K562 (cell line): ENCODE data around the gene GPR32. TPM values are rescaled to one million over a fixed set of nuclear protein-coding genes. Genes with fewer than 3 reads are reported as not detected.

Source experiments
- AFF4 ChIP-seq: sonication (generic); formaldehyde crosslinking; IDR thresholded peaks from 2 replicates; pipeline ENCODE4 v1.8.0; 2023; ENCODE audit warnings: mild to moderate bottlenecking, missing genetic modification reagents
- BHLHE40 ChIP-seq: IDR thresholded peaks from 2 replicates; pipeline ENCODE4 v1.6.1; 2011; ENCODE audit warnings: low read length, improper control_type of control experiment
- CREB3 ChIP-seq: fragments of 450-650 bp; conservative IDR thresholded peaks from 2 replicates; pipeline ENCODE4 v1.6.1; 2016; ENCODE audit warnings: missing genetic modification characterization, low read depth, mild to moderate bottlenecking, missing compliant biosample characterization, moderate library complexity
- EHMT2 ChIP-seq: fragments of 450-650 bp; IDR thresholded peaks from 2 replicates; pipeline ENCODE4 v1.6.1; 2018; ENCODE audit warnings: antibody characterized with exemption
- FOXK1 ChIP-seq: sonication (generic); formaldehyde crosslinking; IDR thresholded peaks from 2 replicates; pipeline ENCODE4 v1.8.0; 2022; ENCODE audit warnings: missing genetic modification reagents, mild to moderate bottlenecking, borderline replicate concordance
- FOXO4 ChIP-seq: fragments of 450-650 bp; formaldehyde crosslinking; IDR thresholded peaks from 2 replicates; pipeline ENCODE4 v1.4.0; 2020; ENCODE audit warnings: mild to moderate bottlenecking, moderate library complexity
- HES1 ChIP-seq: fragments of 450-650 bp; IDR thresholded peaks from 2 replicates; pipeline ENCODE4 v1.6.1; 2016; ENCODE audit warnings: low read depth, mild to moderate bottlenecking, moderate library complexity
- ID3 ChIP-seq, 2 experiments: fragments of 250-450 bp in 1 of 2; fragments of 450-650 bp in 1 of 2; sonication (Bioruptor Pico) in 1 of 2; IDR thresholded peaks; 2 replicates each; pipeline versions ENCODE4 v1.6.1 to v1.8.0; 2016 to 2021; ENCODE audit warnings: mild to moderate bottlenecking in 2 of 2, moderate library complexity in 2 of 2, missing compliant biosample characterization in 1 of 2, missing genetic modification characterization in 1 of 2
- MEF2A ChIP-seq: IDR thresholded peaks from 2 replicates; pipeline ENCODE4 v1.6.1; 2011; ENCODE audit warnings: low read depth, mild to moderate bottlenecking, low read length, moderate library complexity; ENCODE audit not compliant: control insufficient read depth
- NFYB ChIP-seq: IDR thresholded peaks from 2 replicates; pipeline ENCODE4 v1.6.1; 2011; ENCODE audit warnings: mild to moderate bottlenecking, moderate library complexity; ENCODE audit not compliant: insufficient read length; ENCODE audit errors: extremely low read depth
- OTX1 ChIP-seq: fragments of 450-650 bp; formaldehyde crosslinking; IDR thresholded peaks from 2 replicates; pipeline ENCODE4 v1.4.0; 2022; ENCODE audit warnings: mild to moderate bottlenecking
- PHB ChIP-seq: fragments of 250-450 bp; sonication (Bioruptor Pico); IDR thresholded peaks from 2 replicates; pipeline ENCODE4 v1.5.0; 2021
- RAD51 ChIP-seq: fragments of 450-650 bp; IDR thresholded peaks from 2 replicates; pipeline ENCODE4 v1.7.1; 2016; ENCODE audit warnings: low read depth, mild to moderate bottlenecking, borderline replicate concordance
- RBM25 ChIP-seq: fragments of 200-400 bp; formaldehyde crosslinking; IDR thresholded peaks from 2 replicates; pipeline ENCODE4 v1.6.1; 2018; ENCODE audit warnings: low read length, low read depth, moderate library complexity; ENCODE audit not compliant: severe bottlenecking
- SNRNP70 ChIP-seq: fragments of 200-400 bp; formaldehyde crosslinking; optimal IDR thresholded peaks from 2 replicates; pipeline ENCODE3; 2017; ENCODE audit warnings: low read depth, low read length
- USF1 ChIP-seq: sonication (generic); formaldehyde crosslinking; IDR thresholded peaks from 2 replicates; pipeline ENCODE4 v1.9.0; 2022; ENCODE audit warnings: mild to moderate bottlenecking, missing genetic modification reagents
- USF2 ChIP-seq: sonication (generic); formaldehyde crosslinking; IDR thresholded peaks from 2 replicates; pipeline ENCODE4 v1.5.0; 2020; ENCODE audit warnings: missing genetic modification reagents
- ZC3H11A ChIP-seq: IDR thresholded peaks from 2 replicates; pipeline ENCODE4 v1.6.1; 2012; ENCODE audit warnings: low read depth, low read length, improper control_type of control experiment
- ZNF184 ChIP-seq: sonication (generic); formaldehyde crosslinking; IDR thresholded peaks from 2 replicates; pipeline ENCODE4 v1.5.0; 2020; ENCODE audit warnings: missing genetic modification reagents
- ZNF696 ChIP-seq: fragments of 250-450 bp; sonication (Bioruptor Pico); conservative IDR thresholded peaks from 2 replicates; pipeline ENCODE4 v1.4.0; 2020; ENCODE audit warnings: mild to moderate bottlenecking, moderate library complexity
- polyA plus RNA-seq, 8 experiments: library from polyadenylated mRNA; depleted of rRNA in 4 of 8; stranded (reverse) in 5 of 8; unstranded in 3 of 8; fragments of >200 nt; fragmentation: Nextera tagmentation in 2 of 8; fragmentation: Illumina TruSeq in 1 of 8; extraction: Ambion mirVana in 2 of 8; extraction: Trizol in 1 of 8; gene quantifications; 2 replicates each; pipeline versions ENCODE4 v1.2.1 to v1.2.3, GENCODE V29; 2011 to 2014; ENCODE audit warnings: inconsistent platforms in 1 of 8, missing spikeins in 1 of 8
- total RNA-seq, 7 experiments: library from RNA; depleted of rRNA in 6 of 7; stranded (reverse); fragments of >200 nt in 6 of 7; fragmentation: Illumina TruSeq in 2 of 7; extraction: Trizol in 2 of 7; gene quantifications; 2 replicates each; pipeline versions ENCODE4 v1.2.1 to v1.2.3, GENCODE V29; 2011 to 2021; ENCODE audit warnings: low replicate concordance in 1 of 7

The GPR32 gene
- total and polyA plus RNA-seq, 9 of the 15 experiments (the other 6 are each of a cell fraction or from before 2014, with no cell fraction given): not detected

- TF ChIP-seq FOXO4 (CRISPR knock-in tag) (no peak), RBM25 (no peak), CREB3 (tag) (no peak), AFF4 (CRISPR knock-in tag) (no peak), ID3 (CRISPR knock-in tag; IDR thresholded peaks at IDR 0.05) (no peak), ID3 (tag; IDR thresholded peaks at IDR 0.05) (no peak), ZC3H11A (no peak), OTX1 (CRISPR knock-in tag) (no peak), FOXK1 (0 out of 2 replicates have a peak, but pooled peaks have one; percentile 46), NFYB (peak; percentile 61), EHMT2 (no peak), BHLHE40 (no peak), RAD51 (peak; percentile 75), SNRNP70 (no peak), MEF2A (no peak), USF2 (peak; percentile 73), ZNF696 (CRISPR knock-in tag) (no peak), HES1 (no peak), ZNF184 (CRISPR knock-in tag) (no peak), USF1 (CRISPR knock-in tag) (peak; percentile 87), PHB (CRISPR knock-in tag) (no peak)
Measured at GRCh38 chr19:50815439-50815838, 45.2 kb downstream of the GPR32 start (continued).
